ENCODE measurements around the gene GOLGA6C. TPM values are rescaled to one million over a fixed set of nuclear protein-coding genes. Genes with fewer than 3 reads are reported as not detected.
"Not testable (repeated sequence)": the region's sequence is repeated elsewhere in the genome, so short reads cannot be mapped to it uniquely, and the experiment has no call there.

Gene GOLGA6C
- total RNA-seq, 3 donors from 2014 or later, result 0.33 TPM; not detected in 2

GRCh38 chr15:75302318-75302717, 44.2 kb downstream of the GOLGA6C start:
- Histone ChIP-seq H3K27me3 (no peaks in the 10 kb centered on the region), H3K4me3 (no peak overlapping the region), H3K4me1 (no peaks in the 10 kb centered on the region), H3K36me3 (no peaks in the 10 kb centered on the region), H3K27ac (no peak overlapping the region), H3K9me3 (no peaks in the 10 kb centered on the region)
- no peak for DNase-seq (ENCODE audit: low spot score in 2 of 2)
- intact Hi-C loops (cut with DNase I; ENCODE audit: low total_unique reads), result no loop called here
- TF ChIP-seq POLR2A (IDR thresholded peaks at IDR 0.05) (no peak), POLR2AphosphoS5 (IDR thresholded peaks at IDR 0.05) (no peak), CTCF (IDR thresholded peaks at IDR 0.05) (no peak)

- intact Hi-C loops (cut with DNase I; ENCODE audit: low total_unique reads), result not testable (repeated sequence)
These were observed 44.6 kb downstream of the GOLGA6C start for GRCh38 chr15:75302753-75303152.

GRCh38 chr15:75306188-75306587, 48.1 kb downstream of the GOLGA6C start:
- Histone ChIP-seq H3K4me1 (no peaks in the 10 kb centered on the region), H3K36me3 (no peaks in the 10 kb centered on the region), H3K27me3 (no peaks in the 10 kb centered on the region), H3K27ac (no peak overlapping the region), H3K9me3 (no peaks in the 10 kb centered on the region), H3K4me3 (no peak overlapping the region)
- no peak for DNase-seq (ENCODE audit: low spot score in 2 of 2)
- intact Hi-C loops (cut with DNase I; ENCODE audit: low total_unique reads), result no loop called here
- TF ChIP-seq POLR2A (IDR thresholded peaks at IDR 0.05) (no peak), POLR2AphosphoS5 (IDR thresholded peaks at IDR 0.05) (no peak), CTCF (IDR thresholded peaks at IDR 0.05) (no peak)

More at GRCh38 chr15:75302753-75303152, 44.6 kb downstream of the GOLGA6C start:
- not testable (repeated sequence) for H3K4me1 ChIP-seq; H3K9me3 ChIP-seq; H3K4me3 ChIP-seq; H3K27me3 ChIP-seq; H3K36me3 ChIP-seq; H3K27ac ChIP-seq; DNase-seq (ENCODE audit: low spot score in 2 of 2)

- no peak overlapping the region for H3K4me3 ChIP-seq
- no peaks in the 10 kb centered on the region for H3K9me3 ChIP-seq
- H3K27me3 ChIP-seq, result no peaks in the 10 kb centered on the region
- intact Hi-C loops (cut with DNase I; ENCODE audit: low total_unique reads), result no loop called here
- H3K4me1 ChIP-seq, result no peaks in the 10 kb centered on the region
- H3K27ac ChIP-seq, result no peak overlapping the region
- no peak for DNase-seq (ENCODE audit: low spot score in 2 of 2)
- TF ChIP-seq POLR2AphosphoS5 (IDR thresholded peaks at IDR 0.05) (no peak), CTCF (IDR thresholded peaks at IDR 0.05) (peak in 1 of 3 donors; percentile 16)
- H3K36me3 ChIP-seq, result no peaks in the 10 kb centered on the region
These were observed 49.8 kb downstream of the GOLGA6C start for GRCh38 chr15:75307778-75308390.

- intact Hi-C loops (cut with DNase I; ENCODE audit: low total_unique reads), result no loop called here
- H3K27me3 ChIP-seq, result no peaks in the 10 kb centered on the region
- no peaks in the 10 kb centered on the region for H3K36me3 ChIP-seq
- H3K4me1 ChIP-seq, result no peaks in the 10 kb centered on the region
- no peak for DNase-seq (ENCODE audit: low spot score in 2 of 2)
- TF ChIP-seq CTCF (IDR thresholded peaks at IDR 0.05) (no peak), POLR2A (IDR thresholded peaks at IDR 0.05) (no peak), POLR2AphosphoS5 (IDR thresholded peaks at IDR 0.05) (no peak)
- H3K4me3 ChIP-seq, result no peak overlapping the region
- no peak overlapping the region for H3K27ac ChIP-seq
- H3K9me3 ChIP-seq, result no peaks in the 10 kb centered on the region
These were observed 51.6 kb downstream of the GOLGA6C start for GRCh38 chr15:75309711-75310110.

GRCh38 chr15:75312548-75312947, 54.4 kb downstream of the GOLGA6C start:
- DNase-seq (ENCODE audit: low spot score in 2 of 2); intact Hi-C loops (cut with DNase I; ENCODE audit: low total_unique reads): not testable (repeated sequence)

More at GRCh38 chr15:75312548-75312947, 54.4 kb downstream of the GOLGA6C start:
- not testable (repeated sequence) for H3K4me1 ChIP-seq, H3K36me3 ChIP-seq, H3K4me3 ChIP-seq, H3K9me3 ChIP-seq, H3K27ac ChIP-seq, H3K27me3 ChIP-seq

Data from breast epithelium (tissue), 4 donors.